VCaP (cell line): ENCODE measurements around the gene AVP.
"Not testable (repeated sequence)": the region's sequence is repeated elsewhere in the genome, so short reads cannot be mapped to it uniquely, and the experiment has no call there.

ENCODE experiments used
- H3K27ac ChIP-seq: fragments of 450-650 bp; 2 replicates; pipeline ENCODE4 v1.5.1; 2017
- CTCF ChIP-seq: fragments of 450-650 bp; conservative IDR thresholded peaks from 2 replicates; pipeline ENCODE4 v1.5.1; 2017; ENCODE audit warnings: mild to moderate bottlenecking, moderate library complexity

Gene AVP

GRCh38 chr20:3123542-3123941 is 39.0 kb upstream of the AVP start:
- no peak for TF ChIP-seq CTCF
- H3K27ac ChIP-seq: no peak overlapping the region

- H3K27ac ChIP-seq: no peak overlapping the region
- TF ChIP-seq CTCF: no peak
Observed at GRCh38 chr20:3121955-3122610, 37.6 kb upstream of the AVP start.

GRCh38 chr20:3121271-3121911 is 36.9 kb upstream of the AVP start:
- no peak for TF ChIP-seq CTCF
- no peak overlapping the region for H3K27ac ChIP-seq

GRCh38 chr20:3119044-3119443 is 34.5 kb upstream of the AVP start:
- no peak overlapping the region for H3K27ac ChIP-seq

GRCh38 chr20:3117839-3118379 is 33.4 kb upstream of the AVP start:
- not testable (repeated sequence) for H3K27ac ChIP-seq

More at GRCh38 chr20:3119044-3119443, 34.5 kb upstream of the AVP start:
- no peak for TF ChIP-seq CTCF

- H3K27ac ChIP-seq: no peak overlapping the region
- no peak for TF ChIP-seq CTCF
Observed at GRCh38 chr20:3116341-3116740, 31.8 kb upstream of the AVP start.

- H3K27ac ChIP-seq: peak overlapping the region; percentile 13; the same call in 1 of the 2 replicates
- peak; percentile 95 for TF ChIP-seq CTCF
Observed at GRCh38 chr20:3115190-3116107, 30.9 kb upstream of the AVP start.
